NCI-H526 treated with DMSO at 0.1 percent for 48 hours (cell line): ENCODE data around the gene TTC39C.
"Not testable (repeated sequence)": the region's sequence is repeated elsewhere in the genome, so short reads cannot be mapped to it uniquely, and the experiment has no call there.

Source experiments
- DNase-seq: peaks from one replicate; lab custom pipeline; 2025; lab: John Stamatoyannopoulos, UW

The TTC39C gene

DNA sequence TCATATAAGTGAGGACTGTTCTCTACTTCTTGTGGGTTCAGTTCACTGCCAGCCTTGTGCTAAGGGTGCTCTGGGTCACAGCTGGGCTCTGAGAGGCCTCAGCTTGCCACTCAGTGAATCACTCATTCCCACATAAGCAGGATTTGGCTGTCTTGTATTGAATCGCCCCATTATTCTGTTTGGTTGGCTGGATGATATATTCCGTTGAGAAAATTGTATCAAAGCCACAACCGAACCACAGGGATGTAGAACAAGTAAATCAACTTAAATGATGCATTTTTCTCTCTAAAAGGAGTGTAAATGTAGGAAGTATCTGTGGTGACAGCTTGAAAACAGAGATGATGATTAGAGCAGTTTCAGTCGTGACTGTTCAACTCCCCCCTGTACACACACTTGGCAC is 39.6 kb downstream of the TTC39C start:
- no peak for DNase-seq

DNA sequence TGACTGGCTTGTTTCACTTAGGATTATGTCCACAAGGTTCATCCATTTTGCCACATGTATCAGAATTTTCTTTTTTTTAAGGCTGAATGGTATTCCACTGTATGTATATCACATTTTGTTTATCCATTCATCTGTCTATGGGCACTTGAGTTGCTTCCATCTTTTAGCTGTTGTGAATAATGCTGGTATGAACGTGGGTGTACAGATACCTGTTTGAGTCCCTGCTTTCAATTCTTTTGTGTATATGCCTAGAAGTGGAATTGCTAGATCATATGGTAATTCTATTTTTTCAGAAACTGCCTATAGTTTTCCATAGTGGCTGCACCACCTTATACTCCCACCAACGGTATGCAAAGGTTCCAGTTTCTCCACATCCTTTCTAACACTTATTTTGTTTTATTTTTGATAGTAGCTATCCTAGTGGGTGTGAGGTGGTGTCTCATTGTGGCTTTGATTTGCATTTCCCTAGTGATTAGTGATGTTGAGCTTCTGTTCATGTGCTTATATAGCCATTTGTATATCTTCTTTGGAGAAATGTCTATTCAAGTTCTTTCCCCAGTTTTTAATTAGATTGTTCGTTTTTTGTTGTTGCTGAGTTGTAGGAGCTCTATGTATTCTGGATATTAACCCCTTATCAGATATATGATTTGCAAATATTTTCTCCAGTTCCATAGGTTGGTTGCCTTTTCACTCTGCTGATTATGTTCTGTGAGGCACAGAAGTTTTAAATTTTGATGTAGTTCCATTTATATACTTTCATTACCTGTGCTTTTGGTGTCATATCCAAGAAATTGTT is 40.7 kb downstream of the TTC39C start:
- no peak for DNase-seq

DNA sequence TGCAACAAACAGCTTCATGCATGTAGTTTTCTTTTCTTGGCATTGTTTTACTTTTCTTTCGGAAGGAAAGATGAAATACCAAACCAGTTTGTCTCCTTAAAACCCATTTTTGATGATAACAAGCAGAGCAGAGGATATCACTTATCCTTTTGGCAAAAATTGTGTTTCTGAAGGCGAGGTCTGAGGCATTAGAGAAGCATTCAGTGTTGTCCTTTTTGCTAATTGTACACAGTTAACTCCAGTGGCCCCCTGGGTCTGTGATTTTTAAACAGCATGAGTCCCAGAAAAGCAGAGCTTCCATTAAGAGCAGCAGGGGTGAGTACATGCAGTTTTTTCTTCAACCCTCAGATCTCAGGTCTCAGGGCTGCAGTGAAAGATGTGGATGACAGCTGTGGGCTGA is 41.3 kb downstream of the TTC39C start:
- DNase-seq: no peak

DNA sequence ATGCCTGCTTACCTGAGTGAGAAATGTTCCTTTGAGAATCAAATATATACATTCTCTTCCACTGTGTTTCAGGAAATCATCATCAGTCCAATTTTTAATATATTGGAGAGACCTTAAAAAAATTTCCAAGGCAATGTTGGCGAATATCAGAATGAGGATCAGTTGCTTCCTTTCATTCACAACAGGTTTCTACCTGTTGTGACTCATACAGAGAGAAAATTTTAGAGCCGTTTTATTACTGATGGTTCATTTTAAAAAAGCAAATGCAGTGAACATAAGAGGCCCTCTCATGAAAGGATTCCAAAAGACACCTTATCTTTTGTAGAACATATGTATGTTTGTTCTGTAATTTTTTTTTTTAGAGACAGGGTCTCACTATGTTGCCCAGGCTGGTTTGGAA is 42.0 kb downstream of the TTC39C start:
- no peak for DNase-seq

DNA sequence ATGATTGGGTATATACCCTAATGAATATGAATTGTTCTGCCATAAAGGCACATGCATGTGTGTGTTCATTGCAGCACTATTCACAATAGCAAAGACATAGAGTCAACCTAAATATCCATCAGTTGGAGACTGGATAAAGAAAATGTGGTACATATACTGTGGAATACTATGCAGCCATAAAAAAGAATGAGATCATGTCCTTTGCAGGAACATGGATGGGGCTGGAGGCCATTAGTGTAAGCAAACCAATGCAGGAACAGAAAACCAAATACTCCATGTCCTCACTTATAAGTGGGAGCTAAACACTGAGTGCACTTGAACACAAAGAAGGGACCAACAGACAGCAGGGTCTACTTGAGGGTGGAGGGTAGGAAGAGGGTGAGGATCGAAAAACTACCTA is 43.2 kb downstream of the TTC39C start:
- DNase-seq: no peak

DNA sequence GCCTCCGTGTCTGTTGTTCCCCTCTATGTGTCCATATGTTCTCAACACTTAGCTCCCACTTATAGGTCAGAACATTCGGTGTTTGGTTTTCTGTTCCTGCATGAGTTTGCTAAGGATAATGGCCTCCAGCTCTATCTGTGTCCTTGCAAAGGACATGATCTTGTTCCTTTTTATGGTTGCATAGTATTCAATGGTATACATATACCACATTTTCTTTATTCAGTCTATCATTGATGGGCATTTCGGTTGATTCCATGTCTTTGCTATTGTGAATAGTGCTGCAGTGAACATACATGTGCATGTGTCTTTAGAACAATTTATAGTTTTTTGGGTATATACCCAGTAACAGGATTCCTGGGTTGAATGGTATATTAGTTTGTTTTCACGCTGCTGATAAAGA is 44.8 kb downstream of the TTC39C start:
- DNase-seq: not testable (repeated sequence)

DNA sequence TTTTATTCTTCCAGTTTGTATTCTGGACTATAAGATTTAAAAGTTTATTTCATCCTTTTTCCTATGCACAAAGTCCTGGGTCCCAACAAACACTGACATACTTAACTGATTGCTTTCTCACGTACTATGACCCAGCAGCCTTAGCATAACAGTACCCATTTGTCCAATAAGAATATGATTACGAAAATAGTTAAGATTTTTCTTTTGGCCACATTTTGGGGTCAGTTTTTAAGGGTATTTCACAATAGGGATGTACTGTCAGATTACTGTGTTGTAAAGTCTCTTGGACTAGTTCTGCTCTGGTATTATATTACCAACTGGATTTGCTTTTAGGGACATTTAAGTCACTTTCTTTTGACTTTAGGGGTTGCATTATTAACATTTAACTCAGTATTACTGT is 46.1 kb downstream of the TTC39C start:
- DNase-seq: no peak

GRCh38 chr18:24063121-24063731 is 48.7 kb downstream of the TTC39C start:
- DNase-seq: no peak

- no peak for DNase-seq
Measured at GRCh38 chr18:24064391-24065100, 50.0 kb downstream of the TTC39C start.

DNA sequence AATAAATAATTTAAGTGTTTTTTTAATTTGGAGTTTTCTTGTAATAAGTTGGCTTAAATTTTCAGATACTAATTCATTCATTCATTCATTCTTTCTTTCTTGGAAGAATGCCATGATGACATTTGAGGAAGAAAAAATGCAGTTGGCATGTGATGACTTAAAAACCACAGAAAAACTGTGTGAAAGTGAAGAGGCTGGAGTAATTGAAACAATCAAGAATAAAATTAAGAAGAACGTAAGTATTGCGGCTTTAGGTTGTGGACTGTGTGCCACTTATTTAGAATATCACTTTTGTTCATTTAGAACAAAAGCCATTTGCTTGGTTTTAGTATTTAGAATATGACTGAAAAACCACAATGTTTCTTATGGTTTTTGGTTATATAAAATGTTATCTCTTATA is 51.4 kb downstream of the TTC39C start:
- DNase-seq: no peak

DNA sequence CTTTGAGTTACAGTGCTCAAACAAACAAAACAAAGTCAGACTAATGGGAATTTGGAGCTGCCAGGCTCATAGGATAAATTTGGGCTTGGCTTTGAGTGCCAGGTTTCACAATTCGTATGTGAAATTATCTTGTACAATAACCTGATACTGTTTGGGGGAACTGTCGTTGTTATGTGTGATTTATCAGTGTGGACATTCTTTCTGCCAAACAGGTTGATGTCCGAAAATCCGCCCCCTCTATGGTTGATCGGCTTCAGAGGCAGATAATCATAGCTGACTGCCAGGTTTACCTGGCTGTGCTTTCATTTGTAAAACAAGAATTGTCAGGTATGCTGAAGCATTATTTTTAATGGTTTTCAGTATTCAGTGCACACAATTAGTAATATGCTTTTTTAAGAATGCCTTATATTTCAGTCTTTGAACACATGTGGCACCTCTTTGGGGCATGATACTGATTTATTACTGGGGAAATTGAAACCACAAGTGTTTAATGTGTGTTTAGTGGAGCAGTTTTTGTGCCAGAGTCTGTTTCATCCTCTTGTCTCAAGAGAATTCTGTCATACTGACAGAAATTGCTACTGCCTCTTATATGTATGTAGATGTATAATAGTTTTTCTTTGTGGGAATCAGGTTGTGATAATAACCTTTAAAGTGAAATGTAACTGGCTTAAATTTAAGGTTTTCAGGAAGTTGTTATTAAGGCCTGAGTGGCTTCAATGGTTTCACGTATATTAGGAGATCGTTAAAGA is 54.6 kb downstream of the TTC39C start:
- DNase-seq: no peak

DNA sequence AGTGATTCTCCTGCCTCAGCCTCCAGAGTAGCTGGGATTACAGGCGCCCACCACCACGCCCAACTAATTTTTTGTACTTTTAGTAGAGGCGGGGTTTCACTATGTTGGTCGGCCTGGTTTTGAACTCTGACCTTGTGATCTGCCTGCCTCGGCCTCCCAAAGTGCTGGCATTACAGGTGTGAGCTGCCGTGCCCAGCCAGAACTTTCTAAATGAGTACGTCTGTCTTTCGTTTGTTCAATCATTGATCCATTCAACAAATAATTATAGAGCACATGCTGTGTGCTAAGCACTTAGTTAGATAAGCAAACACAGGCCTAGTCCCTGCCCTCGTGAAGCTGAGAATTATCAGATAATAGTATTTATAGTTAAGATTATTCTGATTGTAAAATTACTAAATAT is 56.5 kb downstream of the TTC39C start:
- DNase-seq: no peak

DNA sequence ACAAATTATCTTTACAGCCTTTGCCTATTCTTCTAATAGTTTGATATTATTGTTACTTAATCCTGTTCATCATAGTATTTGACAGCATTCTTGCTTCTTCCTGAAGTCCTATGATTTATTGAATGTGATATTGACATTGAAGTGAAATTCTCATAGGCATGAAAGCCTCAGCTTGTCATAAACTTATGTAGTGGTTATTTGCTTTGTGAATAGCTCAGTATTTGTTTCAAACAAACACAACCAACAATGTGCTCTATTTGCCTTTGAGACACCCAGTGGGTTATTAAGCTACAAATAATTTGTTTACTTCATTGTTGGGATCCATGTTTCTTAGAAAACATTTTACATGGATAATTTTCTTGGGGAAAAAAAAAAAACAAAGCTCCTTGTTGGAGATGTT is 57.2 kb downstream of the TTC39C start:
- no peak for DNase-seq

GRCh38 chr18:24072743-24073142 is 58.2 kb downstream of the TTC39C start:
- DNase-seq: no peak

DNA sequence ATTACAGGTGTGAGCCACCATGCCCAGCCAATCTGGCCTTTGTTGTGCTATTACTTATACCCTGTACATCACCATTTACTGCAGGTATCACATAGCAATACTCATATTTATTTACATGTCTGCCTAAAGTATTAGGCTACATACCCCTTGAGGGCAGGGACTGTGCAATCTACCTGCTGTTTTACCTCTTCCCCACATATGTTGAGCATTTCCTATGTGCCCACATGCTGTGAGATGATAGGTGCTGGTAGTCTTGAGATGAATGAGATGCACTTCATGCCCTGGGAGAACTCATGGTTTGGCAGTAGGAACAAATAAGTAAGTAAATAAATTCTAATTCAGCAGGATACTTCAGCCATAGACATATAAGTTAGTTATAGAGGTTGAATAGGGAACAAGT is 59.2 kb downstream of the TTC39C start:
- DNase-seq: no peak

DNA sequence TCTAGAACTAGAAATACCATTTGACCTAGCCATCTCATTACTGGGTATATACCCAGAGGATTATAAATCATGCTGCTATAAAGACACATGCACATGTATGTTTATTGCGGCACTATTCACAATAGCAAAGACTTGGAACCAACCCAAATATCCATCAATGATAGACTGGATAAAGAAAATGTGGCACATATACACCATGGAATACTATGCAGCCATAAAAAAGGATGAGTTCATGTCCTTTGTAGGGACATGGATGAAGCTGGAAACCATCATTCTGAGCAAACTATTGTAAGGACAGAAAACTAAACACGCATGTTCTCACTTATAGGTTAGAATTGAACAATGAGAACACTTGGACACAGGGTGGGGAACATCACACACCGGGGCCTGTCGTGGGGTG is 60.2 kb downstream of the TTC39C start:
- DNase-seq: not testable (repeated sequence)

DNA sequence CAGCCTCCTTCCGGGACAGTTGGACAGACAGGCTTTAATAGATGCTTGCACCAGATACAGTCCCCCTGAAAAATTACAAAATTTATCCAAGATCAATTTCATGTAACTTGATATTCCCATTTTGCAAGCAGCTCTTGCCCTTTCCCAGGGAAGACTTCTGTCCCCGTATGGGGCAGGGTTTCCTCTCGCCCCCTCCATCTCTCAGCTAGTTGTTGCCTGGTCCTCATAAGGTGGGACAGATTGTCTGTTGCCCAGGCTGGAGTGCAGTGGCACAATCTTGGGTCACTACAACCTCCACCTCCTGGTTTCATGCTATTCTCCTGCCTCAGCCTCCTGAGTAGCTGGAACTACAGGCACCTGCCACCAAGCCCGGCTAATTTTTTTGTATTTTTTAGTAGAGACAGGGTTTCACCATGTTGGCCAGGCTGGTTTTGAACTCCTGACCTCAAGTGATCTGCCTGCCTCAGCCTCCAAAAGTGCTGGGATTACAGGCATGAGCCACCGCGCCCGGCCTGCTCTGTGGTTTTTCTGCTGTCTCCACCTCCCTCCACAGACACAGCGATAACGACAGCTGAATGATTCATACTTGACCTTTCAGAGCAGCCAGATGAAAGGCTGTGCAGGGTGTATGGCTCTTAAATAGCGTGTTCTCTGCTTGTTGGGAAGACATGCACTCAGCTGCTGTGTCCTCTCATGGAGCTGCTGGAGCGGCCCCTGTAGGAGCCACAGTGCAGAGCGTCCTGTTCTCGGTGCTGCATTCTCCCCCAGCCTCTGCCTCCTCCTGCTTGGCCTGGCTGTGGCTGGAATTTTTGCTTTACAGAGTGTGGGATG is 61.4 kb downstream of the TTC39C start:
- no peak for DNase-seq

GRCh38 chr18:24076950-24077349 is 62.4 kb downstream of the TTC39C start:
- no peak for DNase-seq

DNA sequence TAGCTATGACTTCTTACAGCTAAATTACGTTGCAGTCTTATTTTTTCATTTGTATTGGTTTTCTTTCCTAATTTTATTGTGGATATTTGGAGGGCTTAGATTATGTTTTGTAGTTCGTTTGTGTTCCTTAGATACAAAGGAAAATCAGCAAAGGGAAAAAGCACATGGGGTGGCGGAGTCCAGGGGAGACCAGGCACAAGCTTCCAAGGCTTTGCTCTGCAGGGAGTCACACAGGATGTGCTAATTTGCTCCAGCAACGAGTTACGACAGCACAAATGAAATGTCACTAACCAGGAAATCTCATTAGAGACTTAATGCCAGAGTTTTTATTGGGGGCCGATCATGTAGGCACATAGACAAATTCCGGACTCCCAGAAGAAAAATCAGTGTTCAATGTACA is 63.8 kb downstream of the TTC39C start:
- no peak for DNase-seq

DNA sequence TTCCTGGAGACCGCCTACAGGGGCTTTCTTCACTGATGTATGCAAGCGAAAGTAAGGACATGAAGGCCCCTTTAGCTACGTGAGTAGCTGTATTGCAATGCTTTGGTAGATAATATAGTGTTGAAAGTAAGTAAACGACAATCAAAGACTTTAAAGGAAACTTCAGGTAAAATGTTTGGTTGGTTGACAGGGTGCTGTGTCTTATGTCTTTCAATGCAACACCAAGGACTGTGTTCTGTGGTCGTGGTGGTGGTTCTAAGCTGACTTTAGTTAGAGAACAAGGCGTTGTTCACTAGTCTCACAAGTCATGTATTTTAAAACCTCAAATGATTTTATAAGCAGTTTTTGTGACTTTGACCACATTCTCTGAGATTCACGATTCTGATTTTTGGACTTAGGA is 66.3 kb downstream of the TTC39C start:
- DNase-seq: no peak

DNA sequence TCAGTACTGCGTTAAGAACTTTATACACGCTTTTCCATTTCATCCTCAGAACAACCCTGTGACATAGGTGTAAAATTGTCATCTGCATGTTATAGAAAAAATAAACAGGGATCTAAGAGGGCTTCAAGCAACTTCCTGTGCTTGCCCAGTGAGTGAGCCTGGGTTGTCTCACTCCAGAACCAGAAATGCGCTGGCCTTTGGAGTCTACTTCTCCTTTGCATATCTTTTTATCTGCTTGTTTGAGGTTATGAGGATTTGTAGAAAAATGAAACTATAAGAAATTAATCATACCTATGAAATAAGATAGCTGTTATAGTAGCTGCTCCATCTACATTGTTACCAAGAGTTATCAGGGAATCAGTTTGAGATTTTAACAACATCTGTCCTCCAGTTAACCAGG is 69.0 kb downstream of the TTC39C start:
- no peak for DNase-seq

GRCh38 chr18:24086082-24086481 is 71.5 kb downstream of the TTC39C start:
- DNase-seq: no peak
